HG03354 (cell line): ENCODE results near the gene HOXA6.
A peak's percentile ranks its signal among the peaks of the same experiment; 100 is the strongest.

Experiments used
- ATAC-seq: cut with Tn5 transposase; IDR thresholded peaks from one replicate; pipeline ENCODE4 v1.9.1; 2021; ENCODE audit warnings: mild to moderate bottlenecking; ENCODE audit not compliant: unreplicated experiment, poor library complexity, severe bottlenecking

The HOXA6 gene

DNA sequence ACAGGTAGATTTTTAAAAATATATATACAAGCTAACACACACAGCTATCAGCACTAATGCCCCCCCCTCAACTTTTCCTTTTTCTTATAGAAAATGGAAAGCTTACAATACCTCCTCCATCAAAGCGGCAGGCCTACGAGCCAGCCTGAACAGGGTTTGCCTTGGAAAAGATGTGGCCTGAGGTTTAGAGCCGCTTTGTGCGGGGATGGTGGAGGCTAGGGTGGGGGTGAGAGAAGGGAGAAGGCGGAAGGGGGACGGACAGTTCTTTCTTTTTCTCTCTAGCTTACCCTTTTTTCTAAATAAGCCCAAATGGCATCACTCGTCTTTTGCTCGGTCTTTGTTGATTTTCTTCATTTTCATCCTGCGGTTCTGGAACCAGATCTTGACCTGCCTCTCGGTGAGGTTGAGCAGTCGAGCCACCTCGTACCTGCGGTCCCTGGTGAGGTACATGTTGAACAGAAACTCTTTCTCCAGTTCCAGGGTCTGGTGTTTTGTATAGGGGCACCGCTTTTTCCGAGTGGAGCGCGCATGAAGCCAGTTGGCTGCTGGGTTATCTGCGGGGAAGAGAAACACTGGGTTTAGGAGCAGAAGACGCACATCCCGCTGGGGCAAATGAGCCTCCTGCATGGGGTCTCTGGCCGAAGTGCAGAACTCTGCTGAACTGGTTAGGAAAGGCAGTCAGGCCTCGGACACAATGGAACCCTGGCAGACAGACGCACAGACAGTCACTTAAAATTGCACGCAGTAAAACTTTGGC lies 15.9 kb upstream of the HOXA6 start:
- ATAC-seq = no peak

DNA sequence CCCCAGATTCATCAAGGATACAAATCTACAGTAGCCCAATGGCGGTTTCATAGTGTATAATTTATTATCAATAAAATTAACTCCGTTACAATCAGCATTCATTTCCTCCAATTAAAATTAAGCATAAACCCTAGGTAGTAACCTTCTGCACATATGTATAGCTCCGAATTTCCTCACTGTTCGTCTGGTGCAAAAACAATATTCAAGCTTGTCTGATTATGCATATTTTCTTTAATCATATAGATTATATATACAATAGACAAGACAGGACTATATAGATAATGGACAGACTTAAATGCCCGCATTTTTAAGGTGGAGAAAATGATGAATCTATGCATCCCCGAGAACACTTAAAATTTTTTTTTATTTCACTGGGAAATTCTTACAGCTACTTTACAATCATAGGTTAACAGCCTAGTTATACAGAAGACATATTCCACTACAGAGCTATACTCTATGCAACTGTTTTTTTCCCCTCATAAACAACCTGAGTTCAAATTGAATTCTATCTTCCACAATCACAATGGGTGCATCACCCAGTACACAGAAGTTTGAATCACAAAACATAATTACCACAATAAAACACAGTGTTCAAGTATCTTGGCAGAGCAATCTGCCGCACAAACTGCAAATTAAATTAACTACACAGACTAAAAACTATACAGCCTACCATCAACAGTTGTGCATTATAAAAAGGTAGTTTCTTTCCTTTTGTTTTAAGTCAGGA lies 15.2 kb upstream of the HOXA6 start:
- ATAC-seq = no peak

DNA sequence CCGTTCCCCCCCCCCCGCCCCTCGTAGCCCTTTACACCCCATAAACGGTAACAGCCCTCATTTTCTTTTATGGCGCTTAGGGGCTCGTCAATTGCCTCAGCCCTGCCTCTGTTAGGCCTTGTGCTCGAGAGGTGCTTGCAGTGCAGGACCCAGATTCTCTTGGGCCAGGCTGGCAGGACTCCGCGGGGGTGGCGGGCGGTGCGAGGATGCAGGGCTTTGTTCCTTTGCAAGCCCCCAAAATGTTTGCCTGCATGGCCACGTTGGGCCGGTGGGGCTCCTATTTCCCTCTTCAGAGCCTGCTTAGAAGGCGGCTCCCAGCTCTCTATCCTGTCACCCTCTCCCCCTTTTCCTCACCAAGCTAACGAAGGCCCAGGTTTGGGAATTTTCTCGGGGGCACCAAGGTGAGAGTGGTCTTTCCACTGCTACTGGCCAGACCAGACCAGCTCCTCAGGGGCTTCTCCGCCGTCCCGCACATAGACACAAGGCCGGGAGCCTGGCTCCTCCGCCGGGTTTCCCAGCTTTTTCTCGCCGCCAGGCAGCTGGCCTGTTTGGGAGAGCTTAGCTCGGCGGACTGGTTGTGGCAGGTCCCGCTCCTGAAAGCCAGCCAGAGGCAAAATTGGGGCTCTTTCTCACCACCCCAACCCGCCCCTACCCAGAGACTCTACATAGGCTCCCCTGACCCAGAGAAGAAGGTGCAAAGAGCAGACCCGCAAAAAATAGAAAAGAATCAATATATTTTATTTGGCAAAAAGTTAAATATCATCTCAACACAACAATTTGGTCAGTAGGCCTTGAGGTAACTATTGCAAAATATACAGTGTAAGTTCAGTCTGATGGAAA lies 14.4 kb upstream of the HOXA6 start:
- no peak for ATAC-seq

DNA sequence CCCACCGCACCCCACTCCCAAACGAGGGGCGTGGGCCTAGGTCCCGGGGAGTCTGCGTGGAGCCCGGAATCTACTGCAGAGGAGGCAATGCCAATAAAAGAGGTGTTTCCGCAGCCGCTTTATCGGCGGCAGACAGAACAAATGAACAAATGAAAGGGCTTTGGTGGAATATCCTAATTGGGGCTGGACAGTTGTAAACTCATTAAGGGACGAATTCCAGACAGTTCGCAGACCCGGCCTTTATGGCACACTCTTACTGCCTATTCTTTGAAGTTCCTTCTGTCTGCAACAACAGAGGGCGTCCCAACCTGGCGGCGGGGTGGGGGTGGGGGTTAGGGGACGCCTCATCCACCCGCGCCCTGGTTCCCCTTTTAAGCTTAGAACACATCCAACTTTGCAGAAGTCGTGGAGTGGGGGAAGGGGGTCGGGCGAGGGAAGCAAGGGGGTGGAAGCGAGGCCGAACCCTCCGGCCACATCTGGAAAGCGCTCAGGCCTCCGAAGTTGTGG lies 13.7 kb upstream of the HOXA6 start:
- no peak for ATAC-seq

DNA sequence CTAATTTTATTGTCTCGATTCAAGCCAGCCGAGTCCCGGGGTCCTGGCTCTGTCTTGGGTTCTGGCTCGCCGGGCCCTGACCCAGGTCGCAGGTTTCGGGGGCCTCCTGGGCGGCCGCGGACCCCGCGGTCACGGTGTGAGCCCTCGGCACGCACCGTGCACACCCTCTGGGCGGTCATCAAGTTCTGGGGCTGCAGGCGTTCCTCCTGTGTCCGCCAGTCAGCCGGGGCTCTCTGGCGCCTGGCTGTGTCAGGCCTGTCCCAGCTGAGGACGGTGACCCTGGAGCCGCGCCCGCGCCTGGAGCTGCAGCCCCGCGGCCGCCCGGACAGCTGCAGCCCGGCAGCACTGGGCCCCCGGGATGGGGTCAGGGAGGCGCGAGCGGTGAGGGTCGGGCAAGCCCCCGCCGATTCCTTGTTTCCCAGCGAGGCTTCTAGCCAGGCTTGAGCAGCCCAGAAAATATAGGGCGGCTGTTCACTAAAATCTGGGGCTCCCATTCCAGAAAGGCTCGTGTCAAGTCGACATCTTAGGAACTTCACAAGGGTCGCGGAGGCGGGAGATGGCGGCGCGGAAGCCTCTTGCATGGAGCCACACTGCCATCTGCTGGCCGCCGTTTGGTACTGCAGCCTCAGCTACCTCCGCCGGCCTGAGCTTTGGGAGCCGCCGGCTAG lies 13.1 kb upstream of the HOXA6 start:
- peak; percentile 54 for ATAC-seq

DNA sequence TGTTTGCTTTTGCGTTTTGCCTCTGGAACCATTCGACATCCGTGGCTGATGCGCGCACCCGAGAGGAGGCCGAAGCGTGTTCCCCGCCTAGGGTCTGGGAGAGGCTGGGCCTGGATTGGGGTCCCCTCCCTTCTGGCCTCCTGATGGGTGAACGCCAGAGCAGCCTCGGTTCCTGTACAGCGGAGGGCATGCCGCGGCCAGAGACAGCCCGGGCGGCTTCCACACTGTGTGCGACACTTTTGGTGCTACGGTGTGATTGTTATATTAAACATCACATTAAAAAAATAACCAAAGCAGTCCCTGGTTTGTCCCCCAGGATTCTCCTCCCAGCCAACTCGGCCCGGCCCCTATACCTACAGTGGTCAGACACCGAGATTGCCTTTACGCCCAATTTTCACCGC lies 12.6 kb upstream of the HOXA6 start:
- peak; percentile 13 for ATAC-seq

DNA sequence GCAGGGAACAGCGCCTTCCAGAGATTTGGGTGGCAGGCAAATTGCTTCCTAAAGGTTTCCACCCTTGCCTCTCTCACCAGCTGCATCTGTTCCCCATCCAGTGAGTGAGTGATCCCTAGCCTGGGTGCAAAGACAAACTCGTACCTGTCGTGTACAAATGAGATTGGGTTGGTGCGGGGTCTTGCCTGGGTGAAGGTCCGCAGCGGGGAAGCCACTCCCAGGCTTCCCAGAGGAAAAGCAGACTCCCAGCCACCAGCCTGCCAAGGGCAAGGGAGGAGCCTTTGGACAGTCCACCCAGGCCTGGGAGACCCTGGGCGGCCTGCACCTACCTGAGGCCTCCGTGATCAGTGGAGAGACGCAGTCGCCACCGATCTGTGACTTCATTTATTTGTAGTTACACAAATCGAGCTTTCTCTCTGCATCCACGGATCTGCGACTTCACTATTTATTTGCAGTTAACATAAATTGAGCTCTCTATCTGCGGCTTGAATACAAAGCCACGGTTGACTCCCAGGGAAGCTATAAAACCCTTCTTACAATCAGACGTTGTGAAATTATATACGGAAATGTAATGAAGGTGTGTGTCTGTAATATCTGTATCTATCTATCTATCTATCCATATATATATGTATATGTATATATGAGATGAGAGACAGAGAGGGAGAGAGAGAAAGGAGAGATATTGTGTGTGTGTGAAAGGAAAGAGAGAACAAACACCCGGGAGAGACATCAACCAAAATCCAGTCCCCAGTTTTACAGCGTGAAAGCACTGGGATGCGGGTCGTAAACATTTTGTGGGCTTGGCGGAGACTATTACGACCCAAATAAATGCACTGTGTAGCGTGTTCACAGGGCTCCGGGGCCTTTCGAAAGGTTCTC lies 11.9 kb upstream of the HOXA6 start:
- ATAC-seq = no peak

DNA sequence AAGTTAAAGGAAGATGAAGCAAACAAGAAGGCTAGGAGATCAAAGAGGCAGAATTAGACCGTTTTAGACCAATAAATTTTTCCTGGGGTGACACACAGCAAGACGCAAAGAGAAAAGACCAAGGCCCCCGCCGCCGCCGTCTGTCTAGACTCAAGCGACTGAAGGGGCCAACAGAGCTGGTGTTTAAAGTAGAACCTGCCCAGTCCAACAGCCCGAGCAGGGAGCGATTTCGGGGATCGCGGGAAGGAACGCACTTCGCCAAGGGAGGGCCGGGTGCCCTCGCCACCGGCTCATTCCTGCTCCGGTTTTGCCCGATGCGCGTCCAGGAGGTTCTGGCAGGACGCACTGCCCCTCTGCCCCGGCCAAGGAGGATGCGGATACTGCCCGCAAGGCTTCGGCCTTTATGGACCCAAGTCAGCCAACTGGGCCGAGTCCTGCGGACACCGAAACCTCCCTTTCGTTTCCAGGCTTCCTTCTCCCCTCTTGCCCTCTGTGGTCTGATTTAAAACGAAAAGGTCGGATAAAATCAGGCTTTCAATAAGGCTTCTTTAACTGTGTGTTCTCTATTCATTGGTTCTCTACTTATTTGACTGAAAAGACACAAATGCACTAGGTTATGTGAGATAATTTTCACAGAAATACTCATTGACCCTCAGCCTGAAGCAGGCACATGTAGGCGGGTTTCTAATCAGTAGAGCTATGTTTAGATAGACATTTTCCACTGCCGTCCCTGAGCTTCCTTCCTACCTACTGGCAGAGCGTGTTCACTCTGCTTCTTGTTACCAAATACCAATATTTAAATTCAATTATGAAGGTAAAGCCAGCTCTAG lies 11.1 kb upstream of the HOXA6 start:
- no peak for ATAC-seq

DNA sequence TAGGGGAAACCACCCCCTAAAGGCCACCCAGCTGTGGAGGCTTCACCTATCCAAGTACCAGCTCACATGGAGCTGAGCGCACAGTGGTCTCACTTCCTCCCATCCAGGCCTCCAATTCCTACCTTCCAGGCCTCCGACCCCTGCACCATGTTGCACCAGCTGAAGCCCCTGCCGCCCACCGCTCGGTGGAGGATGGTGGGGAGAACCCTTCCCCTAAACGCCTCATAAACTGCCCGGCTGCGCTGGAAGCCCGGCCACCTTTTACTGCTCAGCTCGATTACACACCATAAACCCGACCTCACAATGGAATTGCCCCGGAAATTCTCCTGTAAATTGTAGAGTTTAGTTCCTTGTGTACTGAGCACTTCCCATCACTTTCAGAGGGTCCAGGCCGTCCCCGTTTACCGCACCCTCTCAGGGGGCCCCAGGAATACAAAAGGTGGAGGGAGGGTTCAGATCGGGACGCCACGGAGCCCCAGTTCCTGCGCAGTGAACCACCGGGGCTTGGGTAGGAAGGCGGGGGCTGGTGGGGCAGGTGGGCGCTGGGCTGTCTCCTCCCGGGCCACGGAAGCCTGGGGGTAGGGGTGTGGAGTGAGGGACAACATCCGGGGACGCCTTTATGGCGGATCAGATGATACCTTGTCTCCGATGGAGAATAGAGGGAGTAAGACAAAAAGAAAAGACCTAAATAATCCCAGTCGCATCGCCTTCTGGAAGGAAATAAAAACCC lies 10.3 kb upstream of the HOXA6 start:
- ATAC-seq = no peak

DNA sequence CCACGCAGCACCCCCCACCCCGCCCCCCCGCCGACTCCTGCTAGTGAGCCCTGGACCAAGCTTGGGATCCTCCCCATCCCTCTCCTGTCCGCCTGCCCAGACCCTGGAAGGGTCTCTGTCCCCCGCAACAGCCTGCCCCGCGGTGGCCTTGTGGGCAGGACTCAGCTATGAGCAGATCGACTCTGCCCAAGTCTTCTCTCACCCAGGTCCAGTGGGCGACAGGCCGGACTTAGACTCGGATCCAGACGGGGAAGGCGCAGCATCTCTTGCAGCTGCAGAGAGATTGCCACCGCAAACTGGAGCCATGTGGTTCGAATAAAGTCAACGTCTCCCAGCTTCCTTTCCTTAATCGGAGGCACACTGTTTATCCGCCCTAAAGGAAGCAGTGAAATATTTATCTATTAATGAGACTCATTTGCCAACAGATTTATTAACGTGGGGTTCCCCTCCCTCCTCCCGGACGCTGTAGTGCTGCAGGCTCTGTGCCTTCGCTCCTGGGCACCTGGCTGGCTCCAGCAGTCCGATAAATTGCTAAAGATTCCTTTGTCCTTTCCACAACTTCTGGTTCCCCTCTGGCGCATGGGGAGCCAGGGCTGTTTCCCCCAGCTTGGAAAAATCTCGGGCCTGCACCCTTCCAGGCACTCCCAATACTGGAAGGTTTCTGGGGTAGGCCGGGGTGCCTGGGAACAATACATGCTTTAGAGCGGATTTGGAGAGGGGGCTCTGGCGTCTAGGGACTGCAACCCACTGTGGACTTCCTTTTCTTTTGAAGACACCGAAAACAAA lies 9.5 kb upstream of the HOXA6 start:
- no peak for ATAC-seq

DNA sequence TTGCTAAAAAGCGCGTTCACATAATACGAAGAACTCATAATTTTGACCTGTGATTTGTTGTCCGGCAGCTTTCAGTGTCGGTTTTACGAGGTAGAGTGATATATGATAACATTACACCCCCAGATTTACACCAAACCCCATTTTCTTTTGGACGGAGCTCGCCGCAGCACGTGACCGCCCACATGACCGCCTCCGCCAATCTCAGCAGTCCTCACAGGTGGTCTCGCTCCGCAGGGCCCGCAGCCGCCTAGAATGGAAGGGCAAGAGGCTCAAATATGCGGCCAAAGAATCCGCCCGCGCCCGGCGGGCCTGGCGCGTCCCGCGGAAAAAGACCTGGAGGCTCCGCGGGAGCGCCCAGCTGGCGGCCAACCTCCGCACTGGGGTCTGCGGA lies 8.9 kb upstream of the HOXA6 start, which contains the start of gene HOXA7:
HOXA7 (minus strand) TSS at position 168 of the 391 bp plus-strand sequence; CDS start at position 38, 130 bp downstream.
- ATAC-seq = no peak

DNA sequence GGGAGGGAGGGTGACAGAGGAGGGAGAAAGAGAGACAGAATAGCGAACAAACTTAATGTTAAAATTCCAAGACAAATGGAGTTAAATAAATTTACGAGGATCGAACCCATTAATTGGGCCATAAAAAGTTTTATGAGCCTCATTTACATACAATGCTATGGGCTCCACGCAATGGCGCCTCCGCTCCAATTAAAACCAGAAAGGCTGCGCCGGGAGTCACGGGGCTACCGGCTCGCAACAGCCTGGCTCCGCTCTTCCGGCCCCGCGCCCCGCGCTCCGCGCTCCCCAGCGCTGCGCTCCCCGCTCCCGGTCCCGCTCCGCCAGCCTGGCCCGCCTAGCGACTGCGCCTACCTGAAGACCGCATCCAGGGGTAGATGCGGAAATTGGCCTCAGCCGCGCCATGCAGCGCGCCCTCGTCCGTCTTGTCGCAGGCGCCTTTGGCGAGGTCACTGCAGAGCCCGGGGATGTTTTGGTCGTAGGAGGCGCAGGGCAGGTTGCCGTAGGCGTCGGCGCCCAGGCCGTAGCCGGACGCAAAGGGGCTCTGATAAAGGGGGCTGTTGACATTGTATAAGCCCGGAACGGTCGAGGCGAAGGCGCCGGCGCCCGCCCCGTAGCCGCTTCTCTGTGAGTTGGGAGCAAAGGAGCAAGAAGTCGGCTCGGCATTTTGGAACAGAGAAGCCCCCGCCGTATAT lies 8.4 kb upstream of the HOXA6 start:
- ATAC-seq = no peak

DNA sequence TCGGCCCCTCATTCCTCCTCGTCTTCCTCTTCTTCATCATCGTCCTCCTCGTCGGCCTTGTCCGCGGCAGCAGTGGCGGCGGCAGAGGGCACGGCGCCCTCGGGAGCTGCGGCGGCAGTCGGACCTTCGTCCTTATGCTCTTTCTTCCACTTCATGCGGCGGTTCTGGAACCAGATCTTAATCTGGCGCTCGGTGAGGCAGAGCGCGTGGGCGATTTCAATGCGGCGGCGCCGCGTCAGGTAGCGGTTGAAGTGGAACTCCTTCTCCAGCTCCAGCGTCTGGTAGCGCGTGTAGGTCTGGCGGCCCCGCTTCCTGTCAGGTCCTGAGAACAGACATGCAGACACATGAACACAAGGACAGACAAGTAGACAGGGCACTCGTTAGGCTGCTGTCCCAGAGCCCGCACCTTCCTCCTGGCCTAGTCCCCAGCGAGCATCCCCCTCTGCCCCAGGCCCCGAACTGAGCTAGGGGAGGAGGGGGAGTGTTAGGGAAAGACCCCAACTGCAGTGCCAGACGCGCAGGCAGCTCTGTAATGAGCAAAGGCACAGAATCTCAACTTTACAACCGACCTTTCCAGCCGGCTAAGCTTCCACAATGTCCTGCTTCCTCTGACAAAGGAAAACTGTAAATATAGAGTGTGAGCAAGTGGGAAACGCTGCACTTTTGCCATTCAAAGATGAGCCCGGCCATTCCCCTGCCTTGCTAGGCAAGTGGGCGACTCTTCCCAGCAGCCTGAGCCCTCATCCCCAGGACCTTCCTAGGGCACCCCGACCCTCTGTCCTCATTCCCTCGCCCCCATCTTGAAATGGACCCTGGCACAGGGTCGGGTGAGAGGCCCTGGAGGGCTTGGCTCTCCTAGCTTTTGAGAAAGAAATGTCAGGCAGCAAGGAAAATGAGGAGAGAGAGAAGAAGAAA lies 7.6 kb upstream of the HOXA6 start:
- no peak for ATAC-seq

DNA sequence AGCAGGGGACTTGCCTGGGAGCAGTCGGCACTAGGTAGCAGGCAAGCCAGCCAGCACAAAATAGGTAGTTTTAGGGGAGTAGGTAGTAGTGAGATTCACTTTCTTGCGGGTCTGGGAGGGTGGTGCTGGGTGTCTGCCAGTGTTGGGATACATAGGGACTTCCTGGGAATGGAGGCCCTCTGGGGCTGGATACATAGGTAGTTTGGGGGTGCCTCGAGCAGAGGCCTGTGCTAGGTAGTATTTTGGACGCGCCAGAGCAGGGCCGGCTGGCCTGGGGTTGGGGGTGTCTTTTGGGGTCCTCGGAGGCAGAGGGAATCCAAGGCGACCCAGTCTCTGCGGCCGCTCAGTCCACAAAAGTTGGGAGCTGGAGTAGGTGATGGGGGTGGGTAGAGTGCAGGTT lies 6.8 kb upstream of the HOXA6 start:
- no peak for ATAC-seq

DNA sequence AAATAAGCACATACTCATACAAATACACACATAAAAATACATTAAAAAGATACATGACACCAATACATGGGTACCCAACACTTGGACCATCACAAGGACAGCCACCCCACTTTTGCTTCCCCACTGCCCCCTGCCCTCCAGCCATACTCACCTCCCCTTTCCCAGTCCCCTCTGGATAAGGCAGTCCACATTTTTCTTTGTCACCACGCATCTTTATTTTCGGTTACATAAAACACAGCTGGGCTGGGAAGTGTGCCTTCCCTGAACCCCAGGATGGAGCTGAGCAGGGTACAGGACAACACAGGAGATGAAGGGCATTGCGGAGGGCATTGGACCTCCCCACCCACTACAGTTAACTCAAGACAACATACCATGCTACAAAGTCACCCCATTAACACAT lies 6.0 kb upstream of the HOXA6 start:
- ATAC-seq = no peak
